NK-92 (cell line): ENCODE measurements around the gene C11orf65.
"Not testable (repeated sequence)": the region's sequence is repeated elsewhere in the genome, so short reads cannot be mapped to it uniquely, and the experiment has no call there.

Source experiments
- DNase-seq: peaks from one replicate; lab custom pipeline; 2025; ENCODE audit not compliant: unreplicated experiment; lab: John Stamatoyannopoulos, UW

The C11orf65 gene

GRCh38 chr11:108474664-108475463 lies 7.5 kb upstream of the C11orf65 start:
- DNase-seq: no peak

DNA sequence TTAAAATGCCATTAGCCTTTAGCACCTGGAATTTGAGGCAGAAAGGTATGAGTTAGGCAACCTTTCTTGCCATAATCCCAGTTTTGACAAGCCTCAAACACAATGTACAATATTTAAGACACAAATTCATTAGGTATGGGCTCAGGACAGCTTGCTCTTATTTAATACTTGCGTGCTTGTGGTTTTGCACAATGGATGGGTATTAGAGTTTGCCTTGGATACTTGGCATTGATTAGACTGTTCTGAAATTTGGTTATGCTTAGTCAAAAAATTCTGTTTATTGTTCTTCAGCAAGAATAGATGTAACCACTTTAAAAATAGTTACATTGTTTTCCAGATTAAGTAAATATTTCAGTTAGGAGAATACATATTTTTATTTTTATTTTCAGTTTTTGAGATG lies 5.4 kb upstream of the C11orf65 start:
- no peak for DNase-seq

- DNase-seq: no peak
Observed at GRCh38 chr11:108468478-108468864, 1.1 kb upstream of the C11orf65 start.

DNA sequence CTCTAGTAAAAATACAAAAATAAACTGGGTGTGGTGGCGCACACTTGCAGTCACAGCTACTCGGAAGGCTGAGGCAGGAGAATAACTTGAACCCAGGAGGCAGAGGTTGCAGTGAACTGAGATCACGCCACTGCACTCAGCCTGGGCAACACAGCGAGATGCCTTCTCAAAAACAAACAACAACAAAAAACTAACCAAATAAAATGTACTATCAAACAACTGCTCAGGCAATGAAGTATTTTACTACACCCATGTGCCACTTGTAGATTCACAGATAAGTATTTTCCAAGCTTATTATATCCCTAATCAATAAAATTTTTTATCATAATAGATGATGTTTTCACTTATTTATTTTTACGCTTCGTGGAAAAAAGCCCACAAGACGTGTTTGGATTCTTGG lies 924 bp downstream of the C11orf65 start:
- DNase-seq: no peak

DNA sequence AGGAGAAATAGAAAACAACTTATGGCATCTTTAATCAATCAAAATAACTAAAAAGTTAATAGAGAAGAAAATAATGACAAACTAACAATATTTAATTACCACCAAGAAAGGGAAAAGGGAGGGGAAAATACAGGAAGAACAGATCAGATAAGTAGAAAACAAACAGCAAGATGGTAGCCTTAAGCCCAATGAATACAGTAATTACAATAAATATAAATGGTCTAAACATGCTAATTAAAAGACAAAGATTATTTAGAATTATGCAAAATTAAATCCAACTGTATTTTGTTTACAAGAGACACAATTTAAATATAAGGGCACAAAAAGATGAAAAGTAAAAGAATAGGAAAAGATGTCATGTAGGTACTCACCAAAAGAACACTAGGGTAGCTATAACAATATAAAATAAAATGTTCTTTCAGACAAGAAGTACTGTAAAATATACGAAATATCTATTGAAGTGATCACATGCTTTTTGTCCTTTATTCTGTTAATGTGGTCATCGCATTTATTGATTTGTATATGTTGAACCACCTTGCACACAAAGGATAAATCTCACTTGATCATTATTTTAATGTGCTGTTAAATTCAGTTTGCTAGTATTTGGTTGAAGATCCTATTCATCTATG lies 14.0 kb downstream of the C11orf65 start:
- DNase-seq: no peak

DNA sequence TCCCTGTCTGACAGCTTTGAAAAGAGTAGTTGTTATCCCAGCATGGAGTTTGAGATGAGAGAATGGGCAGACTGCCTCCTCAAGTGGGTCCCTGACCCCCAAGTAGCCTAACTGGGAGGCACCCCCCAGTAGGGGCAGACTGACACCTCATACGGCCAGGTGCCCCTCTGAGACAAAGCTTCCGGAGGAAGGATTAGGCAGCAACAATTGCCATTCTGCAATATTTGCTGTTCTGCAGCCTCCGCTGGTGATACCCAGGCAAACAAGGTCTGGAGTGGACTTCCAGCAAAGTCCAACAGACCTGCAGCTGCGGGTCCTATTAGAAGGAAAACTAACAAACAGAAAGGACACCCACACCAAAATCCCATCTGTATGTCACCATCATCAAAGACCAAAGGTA lies 25.9 kb downstream of the C11orf65 start:
- not testable (repeated sequence) for DNase-seq

- no peak for DNase-seq
Observed at GRCh38 chr11:108436594-108436993, 30.7 kb downstream of the C11orf65 start.

- no peak for DNase-seq
Observed at GRCh38 chr11:108435066-108435465, 32.3 kb downstream of the C11orf65 start.

DNA sequence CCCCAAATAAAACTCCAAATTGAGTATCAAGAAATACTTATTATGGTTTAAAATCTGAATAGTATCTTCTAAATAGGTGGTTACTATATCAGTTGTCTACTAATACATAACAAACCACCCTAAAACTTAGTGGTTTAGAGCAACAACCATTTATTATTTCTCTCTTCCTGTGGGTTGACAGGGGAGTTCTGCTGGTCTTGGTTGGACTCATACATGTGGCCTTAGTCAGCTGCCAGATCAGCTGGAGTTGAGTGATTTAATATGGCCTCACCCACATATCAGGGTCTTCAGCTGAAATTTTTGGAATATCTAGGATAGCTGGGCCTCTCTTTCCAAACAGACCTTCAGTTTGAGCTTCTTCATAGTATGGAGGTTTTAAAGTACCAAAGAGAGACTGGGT lies 34.5 kb downstream of the C11orf65 start:
- DNase-seq: no peak

DNA sequence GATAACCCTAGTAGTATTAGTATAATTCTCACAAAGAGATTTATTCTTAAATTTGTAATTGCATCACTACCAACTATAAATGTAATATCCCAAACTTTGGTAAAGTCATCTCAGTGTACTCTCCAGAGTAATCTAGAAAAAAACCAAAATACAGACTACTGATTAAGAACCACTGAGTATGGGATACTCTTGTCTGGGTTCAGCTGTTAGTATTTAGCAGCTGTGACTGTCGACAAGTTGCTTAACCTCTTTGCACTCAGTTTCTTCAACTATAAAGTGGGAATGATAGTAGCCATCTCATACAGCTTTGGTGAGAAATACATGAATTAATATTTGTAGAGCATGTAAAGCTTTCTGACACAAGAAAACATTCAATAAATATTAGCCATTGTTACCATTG lies 35.3 kb downstream of the C11orf65 start:
- DNase-seq: no peak

GRCh38 chr11:108431370-108431769 lies 36.0 kb downstream of the C11orf65 start:
- no peak for DNase-seq

DNA sequence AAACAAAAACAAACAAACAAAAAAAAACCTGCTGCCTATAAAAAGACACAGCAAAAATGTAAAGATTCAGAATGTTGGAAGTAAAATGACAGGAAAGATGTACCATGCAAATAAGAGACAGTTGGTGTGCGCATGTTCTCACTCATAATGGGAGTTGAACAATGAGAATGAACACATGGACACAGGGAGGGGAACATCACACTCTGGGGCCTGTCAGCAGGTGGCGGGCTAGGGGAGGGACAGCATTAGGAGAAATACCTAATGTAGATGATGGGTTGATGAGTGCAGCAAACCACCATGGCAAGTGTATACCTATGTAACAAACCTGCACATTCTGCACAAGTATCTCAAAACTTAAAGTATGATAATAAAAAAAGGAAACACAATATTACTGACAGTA lies 49.8 kb downstream of the C11orf65 start:
- DNase-seq: not testable (repeated sequence)

DNA sequence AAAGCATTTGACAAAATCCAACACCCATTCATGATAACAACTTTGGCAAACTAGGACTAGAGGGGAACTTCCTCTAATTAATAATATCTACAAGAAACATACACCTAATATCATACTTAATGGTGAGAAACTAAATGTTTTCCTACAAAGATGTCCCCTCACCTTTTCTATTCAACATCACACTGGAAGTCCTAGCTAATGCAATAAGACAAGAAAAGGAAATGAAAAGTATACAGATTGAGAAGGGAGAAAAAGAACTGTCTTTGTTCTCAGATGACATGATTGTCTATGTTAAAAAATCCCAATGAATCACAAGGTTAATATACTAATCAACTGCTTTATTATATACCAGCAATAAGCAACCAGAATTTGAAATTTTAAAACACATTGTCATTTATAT lies 52.4 kb downstream of the C11orf65 start:
- no peak for DNase-seq

- DNase-seq: no peak
Observed at GRCh38 chr11:108405706-108406105, 61.6 kb downstream of the C11orf65 start.

DNA sequence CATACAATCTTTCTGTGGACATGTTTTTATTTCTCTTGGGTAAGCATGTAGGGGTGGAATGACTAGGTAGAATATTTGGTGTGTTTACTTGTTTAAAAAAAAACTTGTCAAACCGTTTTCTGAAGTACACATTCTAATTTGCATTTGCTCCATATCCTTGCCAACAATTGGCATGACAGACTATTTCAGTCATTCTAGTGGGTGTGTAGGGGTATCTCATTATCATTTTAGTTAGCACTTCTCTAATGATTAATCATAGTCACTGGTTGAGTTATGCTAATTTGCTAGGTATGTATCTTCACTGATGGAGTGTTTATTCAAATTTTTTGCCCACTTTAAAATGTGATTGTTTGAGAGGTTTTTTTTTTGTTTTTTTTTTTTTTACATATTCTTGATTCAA lies 64.3 kb downstream of the C11orf65 start:
- no peak for DNase-seq

DNA sequence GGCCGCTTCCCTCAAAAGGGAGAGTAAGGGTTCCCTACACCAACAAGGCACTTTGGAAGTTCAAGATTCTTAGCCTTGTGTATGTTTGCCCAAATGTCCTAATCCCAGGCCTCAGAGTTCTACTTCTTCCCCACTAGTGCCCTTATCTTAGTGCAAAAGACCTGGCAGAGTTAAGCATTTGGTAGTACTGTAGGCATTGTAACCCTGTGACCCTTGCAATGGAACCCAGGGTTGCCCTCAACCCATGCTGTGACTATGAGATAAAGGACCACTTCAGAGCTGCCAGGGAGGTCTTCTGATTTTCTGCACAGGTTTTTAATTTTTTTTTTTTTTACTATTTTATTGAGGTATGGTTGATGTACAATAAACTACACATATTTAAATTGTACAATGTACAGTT lies 65.1 kb downstream of the C11orf65 start:
- no peak for DNase-seq

- no peak for DNase-seq
Observed at GRCh38 chr11:108398439-108398838, 68.9 kb downstream of the C11orf65 start.

DNA sequence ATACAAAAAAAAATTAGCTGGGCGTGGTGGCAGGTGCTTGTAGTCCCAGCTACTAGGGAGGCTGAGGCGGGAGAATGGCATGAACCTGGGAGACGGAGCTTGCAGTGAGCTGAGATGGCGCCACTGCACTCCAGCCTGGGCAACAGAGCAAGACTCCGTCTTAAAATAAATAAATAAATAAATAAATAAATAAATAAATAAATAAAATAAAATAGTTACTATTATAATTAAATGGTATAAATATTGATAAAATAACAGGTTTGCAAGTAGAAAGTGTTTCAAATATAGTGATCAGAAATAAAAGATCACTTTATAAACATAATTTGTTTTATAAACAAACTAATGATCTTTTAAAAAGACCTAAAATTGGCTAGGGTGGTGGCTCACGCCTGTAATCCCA lies 70.7 kb downstream of the C11orf65 start:
- DNase-seq: not testable (repeated sequence)

GRCh38 chr11:108394744-108395284 lies 72.5 kb downstream of the C11orf65 start:
- DNase-seq: no peak

- DNase-seq: no peak
Observed at GRCh38 chr11:108393046-108393445, 74.3 kb downstream of the C11orf65 start.

GRCh38 chr11:108392353-108392752 lies 75.0 kb downstream of the C11orf65 start:
- no peak for DNase-seq

DNA sequence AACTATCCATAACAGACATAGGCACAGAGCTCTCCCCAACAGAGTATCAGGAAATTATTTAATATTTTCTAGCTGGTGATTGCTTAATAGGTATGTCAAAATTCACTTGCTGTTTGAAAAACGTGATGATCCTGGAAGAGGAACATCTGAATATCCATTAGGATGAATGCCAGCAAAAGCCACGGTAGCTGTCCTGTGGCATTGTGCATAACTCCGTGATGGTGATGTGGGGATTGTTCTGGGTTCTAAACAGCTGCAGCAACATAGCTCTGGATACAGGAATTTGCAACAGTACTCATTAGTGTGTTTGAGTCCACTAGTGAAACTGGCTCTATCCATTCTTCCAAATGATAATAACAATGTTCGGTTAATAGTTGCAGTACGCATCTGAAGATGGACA lies 78.8 kb downstream of the C11orf65 start:
- DNase-seq: no peak
